Ecto neural progenitor cell (in vitro differentiated cells): ENCODE measurements around the gene ACAP3.

Experiments used
- DNase-seq: peaks from one replicate; pipeline ENCODE4 v3.0.0-alpha.2; 2018; ENCODE audit warnings: low spot score

ACAP3 gene

DNA sequence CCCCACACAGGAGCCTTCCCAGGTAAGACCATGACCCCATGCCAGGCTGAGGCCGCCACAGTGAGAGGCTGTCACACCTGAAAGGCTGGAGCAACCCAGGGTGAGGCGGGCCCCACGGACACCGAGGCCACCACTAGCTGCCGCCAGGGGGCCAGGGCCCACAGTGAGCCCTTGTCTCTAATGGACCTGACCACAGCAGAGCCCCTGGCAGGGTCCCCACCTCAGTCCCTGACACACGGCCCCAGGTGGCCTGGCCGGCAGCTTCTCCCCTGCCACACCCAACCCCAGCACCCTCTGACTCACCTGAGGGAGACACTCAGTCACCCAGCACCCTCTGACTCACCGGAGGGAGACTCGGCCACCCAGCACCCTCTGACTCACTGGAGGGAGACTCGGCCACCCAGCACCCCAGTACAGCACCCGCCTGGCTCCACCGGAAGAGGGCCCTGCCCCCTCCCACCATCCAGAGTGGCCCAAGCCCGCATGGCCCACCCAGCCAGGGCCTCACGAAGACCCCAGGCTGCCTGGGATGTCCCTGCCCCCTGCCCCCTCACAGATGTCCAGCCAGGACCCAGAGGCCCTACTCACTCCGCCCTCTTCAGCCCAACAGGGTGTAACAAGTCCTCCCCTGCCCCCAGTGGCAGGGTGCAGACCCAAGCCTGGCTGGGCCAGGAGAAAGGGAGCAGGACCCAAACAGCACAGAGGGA is 37.1 kb upstream of the ACAP3 start:
- no peak for DNase-seq

DNA sequence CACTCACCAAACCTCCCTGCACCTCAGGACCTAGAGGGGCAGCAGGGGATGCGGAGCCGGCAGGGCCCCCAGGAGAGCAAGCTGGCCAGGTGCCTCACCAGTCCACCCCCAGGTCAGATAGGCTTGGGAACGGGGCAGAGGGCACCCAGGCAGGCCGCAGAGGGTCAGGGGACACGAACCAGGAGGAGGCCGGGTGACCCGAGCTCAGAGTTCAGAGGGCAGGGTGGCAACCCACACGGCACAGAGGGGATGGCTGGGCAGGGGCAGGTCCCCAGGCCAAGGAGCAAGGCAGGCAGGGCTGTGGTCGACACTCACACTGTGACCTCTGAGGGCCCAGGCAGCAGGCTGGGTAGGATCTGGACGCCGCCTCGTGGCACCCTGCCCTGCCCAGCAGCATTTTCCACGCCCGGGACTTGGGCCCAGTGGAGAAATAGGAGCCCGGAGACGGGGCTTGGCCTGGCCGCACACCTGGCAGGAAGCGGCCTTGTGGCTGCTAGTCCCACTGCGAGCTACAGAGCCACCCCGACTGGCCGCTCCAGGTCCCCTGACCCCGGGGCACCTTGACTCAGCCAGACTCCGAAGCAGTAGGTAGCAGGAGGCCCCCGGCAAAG is 36.2 kb upstream of the ACAP3 start:
- DNase-seq = no peak

DNA sequence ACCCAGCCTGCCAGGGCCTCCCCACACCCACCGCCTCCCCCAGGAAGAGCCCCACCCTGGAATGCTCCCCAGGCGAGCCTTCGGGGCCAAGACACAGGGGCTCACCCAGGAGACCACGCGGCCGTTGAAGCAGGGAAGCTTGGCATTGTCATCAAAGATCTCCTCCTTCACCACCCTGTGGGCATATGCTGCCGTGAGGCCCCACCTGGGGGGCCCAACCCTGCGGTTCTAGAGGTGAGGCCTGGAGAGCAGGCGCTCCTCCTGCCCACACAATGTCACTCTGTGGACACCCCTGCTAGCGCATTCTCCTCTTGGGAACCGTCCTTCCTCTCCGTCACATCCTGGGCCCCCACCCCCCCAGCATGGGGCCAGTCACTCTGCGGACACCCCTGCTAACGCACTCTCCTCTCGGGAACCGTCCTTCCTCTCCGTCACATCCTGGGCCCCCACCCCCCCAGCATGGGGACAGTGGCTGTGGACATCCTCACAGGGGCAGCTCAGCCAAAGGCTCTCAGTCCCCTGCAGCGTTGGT is 34.9 kb upstream of the ACAP3 start:
- no peak for DNase-seq

DNA sequence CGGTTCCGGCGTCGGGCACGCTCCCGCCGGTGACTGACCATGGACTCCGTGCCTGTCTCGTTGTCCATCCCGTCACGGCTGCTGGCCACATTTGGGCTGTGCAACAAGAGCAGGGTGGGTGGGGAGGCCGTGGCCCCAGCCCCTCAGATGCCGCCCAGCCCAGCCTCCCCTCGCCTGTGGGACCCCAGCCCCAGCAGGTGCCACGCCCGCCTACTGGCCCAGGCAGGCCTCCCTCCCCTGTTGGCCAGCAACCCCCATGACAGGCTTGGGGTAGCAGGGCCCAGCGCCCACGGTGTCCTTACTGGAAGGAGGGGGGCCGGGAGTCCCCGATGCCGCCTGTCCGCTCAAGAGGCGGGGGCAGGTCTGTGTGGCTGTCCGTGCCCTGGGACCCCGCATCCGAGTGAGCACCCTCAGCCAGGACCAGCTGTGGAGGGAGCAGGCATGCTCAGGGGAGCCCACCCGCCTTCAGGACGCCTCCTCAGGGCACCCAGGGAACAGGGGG is 34.4 kb upstream of the ACAP3 start:
- DNase-seq = no peak

DNA sequence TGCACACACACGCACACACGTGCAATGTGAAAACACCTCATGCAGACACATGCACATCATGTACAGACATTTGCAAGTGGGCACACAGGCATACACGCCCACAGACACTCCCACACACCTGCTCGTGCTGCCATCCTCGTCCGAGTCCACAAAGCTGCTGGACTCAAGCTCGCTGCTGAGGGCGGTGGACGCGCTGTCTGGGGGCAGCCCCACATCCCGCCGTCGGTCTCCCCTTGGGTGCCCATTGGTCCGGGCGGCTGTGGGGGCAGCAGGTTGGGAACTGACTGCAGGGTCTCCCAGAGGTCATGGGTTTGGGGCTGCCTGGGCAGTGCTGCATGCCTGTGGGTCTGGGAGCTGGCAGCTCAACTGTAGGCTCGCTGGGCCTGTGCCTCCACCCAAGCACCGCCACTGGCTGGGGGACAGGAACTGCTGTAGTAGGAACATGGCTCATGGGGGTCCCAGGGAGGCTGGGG is 33.9 kb upstream of the ACAP3 start:
- no peak for DNase-seq

DNA sequence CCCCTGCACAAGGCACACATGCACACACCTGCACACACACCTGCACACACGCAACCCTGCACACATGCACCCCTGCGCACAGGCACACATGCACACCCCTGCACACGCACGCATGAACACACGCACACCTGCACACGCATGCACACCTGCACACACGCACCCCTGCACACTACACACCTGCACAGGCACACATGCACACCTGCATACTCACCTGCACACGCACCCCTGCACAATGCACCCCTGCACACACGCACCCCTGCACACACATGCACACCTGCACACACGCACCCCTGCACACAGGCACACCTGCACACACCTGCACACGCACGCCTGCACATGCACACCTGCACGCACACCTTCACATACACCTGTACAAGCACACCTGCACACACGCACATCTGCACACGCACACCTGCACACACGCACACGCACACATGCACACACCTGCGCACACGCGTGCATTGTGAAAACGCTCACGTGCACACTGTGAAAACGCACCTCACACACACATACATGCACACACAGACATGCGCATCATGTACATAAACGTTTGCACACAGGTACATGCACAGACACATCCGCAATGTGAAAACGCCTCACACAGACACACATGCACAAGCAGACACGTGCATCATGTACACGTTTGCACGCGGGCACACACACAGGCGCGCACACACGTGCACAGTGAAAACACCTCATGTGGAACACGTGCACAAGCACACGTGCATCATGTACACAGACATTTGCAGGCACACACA is 33.2 kb upstream of the ACAP3 start:
- no peak for DNase-seq

DNA sequence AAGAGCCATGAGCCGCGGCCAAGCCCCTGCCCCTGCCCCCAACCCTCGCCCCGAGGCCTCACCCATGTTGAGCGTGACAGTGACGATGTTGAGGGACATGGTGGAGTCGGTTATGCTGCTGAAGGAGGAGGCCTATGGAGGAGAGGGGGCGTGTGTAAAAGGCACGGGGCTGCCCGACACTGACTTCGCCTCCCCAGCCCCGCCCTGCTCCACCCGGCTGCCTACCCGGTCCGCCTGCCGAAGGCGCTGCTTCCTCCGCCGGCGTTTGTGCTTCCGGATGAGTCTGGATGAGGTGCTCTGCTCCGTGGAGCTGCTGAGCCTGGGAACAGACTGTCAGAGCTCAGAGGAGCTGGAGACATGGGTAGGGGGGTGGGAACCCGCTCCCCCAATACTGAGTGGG is 32.5 kb upstream of the ACAP3 start:
- DNase-seq = no peak

DNA sequence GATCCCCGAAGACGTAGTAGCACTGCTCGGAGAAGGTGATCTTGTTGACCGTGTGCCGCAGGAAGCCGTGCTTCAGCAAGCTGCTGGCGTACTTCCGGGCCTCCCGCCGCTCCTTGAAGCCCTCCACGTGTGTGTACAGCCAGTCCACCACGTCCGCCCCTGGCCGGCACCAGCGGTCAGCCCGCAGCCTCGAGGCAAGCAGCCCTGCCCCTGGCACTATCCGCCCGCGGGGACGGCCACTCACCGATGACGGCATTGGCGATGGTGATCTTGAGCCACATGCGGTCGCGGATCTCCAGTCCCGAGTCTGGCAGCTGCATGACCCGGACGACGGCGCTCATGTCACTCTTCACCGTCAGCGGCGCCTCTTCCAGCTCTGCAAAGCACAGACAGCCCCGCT is 30.5 kb upstream of the ACAP3 start:
- DNase-seq = no peak

DNA sequence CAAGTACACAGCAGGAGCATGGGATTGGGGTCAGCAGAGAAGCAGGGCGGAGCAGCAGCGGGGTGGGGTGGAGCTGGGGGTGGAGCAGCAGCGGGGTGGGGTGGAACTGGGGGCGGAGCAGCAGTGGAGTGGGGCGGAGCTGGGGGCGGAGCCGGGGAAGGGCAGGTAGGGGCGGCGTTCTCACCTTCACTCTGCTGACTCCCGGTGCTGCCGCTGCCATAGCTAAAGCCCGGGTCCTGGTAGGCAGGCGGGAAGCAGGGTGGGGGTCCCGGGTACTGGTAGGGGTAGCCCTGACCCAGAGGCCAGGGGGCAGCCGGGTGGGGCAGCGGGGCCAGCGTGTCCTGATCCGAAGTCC is 30.0 kb upstream of the ACAP3 start:
- DNase-seq = no peak

DNA sequence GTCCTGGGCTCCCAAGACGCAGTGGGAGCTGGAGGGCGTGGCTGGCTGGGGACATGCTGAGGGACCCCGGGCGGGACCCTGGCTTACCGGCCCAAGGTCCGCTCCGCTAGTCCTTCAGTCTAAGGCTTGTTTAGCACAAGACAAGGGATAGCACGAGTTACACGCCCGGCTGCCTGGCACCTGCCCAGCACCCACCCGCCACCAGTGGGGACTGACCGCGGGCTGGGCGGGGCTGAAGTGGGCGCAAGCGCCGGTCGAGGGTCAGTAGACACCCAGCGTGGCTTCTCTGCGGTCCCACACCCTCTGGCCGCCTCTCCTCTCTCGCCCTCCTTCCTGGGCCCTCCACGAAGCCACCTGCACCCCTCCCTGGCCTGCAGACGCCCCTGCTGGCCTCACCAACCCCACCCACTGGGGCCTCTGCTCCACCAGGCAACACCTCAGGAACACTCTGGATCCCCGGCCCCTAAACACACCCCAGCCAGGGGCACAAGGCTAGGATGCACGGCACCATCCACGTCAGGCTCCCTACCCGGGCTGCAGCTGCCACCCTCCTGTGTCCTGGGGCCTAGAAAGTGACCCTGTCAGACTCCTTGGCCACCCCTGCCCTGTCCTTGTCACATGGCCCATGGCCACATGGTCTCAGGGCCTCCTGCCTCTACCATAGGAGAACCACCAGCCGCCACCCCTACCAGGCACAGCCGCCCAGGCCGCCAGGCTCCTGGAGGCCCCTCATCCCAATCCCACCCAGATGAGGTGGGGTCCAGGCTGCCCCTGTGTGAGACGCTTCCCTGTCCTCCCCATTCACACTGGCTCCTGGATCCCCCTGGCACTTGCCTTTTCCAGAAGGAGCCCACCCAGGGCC is 29.4 kb upstream of the ACAP3 start:
- DNase-seq = no peak

DNA sequence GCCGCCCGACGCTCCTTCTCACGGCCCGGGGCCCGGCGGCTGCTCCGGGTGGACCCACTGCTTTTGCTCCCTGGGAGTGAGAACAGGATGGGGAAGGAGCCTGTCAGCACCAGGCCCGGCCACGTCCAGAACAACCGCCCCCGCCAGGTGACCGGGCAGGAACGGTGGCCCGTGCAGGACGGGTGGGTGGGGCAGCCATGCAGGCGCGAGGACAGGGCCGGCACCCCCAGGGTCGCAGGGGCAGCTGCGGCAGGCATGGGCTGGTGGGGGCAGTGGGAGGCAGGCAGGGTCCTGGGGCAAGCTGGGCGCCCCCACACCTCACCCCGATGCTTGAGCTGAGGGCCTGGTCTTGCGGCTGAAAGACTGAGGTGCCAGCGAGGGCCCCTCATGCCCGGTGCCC is 28.7 kb upstream of the ACAP3 start:
- no peak for DNase-seq

DNA sequence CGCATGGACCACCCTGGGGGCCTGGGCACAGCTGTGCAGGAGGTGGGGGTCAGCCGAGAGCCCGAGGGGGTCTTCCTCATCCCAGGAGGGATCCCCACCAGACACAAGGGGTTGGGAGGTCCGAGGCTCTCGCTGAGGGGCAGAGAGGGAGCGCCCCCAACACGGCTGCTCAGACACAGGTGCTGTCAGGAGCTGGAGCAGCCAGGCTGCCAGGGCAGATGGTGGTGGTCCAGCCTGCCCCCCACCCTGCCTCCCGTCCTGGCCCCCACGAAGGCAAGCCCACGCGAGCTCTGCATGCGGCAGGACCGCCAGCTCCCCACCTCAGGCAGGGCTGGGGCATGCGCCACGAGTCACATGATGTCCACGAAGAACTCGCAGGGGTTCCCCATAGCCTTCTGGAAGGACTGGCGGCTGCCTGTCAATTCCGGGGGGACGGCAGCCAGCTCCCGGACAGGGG is 28.1 kb upstream of the ACAP3 start:
- no peak for DNase-seq

DNA sequence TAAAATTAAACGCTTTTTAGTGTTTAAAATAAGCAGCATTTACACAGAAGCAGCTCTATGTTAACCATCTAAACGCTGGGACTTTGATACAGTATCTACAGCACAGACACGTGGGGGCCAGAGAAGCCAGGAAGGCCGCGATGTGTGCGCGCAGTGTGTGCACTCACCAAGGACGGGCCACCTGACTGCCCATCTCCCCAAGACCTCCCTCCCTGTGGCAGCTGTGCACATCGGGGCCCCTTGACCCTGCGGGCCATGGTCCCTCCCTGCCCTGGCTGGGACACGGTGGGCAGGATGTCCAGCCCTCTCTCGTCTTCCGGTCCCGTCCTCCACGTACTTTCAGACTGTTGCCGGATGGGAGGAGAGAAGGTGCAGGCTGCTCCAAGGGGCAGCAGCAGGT is 27.6 kb upstream of the ACAP3 start:
- no peak for DNase-seq

DNA sequence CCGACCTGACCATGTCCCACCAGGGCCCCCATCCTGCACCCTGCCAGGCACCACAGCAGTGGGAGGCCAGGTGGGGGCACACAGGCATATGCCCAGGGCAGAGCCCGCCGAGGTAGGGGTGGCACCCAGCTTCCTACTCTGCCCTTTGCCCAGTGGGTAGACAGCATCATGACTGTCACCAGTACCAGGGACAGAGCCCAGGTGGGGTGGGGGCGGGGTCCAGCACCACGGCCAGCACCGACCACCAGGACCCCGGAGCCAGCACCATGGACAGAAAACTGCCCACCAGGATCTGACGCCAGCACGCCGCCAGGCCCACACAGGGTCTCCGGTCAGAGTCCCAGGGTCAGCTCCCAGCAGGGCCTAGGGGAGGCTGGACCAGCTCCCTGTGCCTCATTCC is 27.1 kb upstream of the ACAP3 start:
- peak; percentile 89 for DNase-seq

DNA sequence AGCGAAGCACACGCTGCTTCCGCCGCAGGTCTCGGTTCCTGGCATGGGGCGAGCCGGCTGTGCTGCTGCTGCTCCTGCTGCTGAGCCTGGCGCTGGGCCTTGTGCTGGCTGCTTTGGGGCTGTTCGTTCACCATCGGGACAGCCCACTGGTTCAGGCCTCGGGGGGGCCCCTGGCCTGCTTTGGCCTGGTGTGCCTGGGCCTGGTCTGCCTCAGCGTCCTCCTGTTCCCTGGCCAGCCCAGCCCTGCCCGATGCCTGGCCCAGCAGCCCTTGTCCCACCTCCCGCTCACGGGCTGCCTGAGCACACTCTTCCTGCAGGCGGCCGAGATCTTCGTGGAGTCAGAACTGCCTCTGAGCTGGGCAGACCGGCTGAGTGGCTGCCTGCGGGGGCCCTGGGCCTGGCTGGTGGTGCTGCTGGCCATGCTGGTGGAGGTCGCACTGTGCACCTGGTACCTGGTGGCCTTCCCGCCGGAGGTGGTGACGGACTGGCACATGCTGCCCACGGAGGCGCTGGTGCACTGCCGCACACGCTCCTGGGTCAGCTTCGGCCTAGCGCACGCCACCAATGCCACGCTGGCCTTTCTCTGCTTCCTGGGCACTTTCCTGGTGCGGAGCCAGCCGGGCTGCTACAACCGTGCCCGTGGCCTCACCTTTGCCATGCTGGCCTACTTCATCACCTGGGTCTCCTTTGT is 26.0 kb upstream of the ACAP3 start:
- no peak for DNase-seq

DNA sequence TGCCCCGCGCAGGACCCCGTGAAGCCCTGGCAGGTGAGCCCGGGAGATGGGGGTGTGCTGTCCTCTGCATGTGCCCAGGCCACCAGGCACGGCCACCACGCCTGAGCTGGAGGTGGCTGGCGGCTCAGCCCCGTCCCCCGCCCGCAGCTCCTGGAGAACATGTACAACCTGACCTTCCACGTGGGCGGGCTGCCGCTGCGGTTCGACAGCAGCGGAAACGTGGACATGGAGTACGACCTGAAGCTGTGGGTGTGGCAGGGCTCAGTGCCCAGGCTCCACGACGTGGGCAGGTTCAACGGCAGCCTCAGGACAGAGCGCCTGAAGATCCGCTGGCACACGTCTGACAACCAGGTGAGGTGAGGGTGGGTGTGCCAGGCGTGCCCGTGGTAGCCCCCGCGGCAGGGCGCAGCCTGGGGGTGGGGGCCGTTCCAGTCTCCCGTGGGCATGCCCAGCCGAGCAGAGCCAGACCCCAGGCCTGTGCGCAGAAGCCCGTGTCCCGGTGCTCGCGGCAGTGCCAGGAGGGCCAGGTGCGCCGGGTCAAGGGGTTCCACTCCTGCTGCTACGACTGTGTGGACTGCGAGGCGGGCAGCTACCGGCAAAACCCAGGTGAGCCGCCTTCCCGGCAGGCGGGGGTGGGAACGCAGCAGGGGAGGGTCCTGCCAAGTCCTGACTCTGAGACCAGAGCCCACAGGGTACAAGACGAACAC is 25.2 kb upstream of the ACAP3 start:
- DNase-seq = no peak

DNA sequence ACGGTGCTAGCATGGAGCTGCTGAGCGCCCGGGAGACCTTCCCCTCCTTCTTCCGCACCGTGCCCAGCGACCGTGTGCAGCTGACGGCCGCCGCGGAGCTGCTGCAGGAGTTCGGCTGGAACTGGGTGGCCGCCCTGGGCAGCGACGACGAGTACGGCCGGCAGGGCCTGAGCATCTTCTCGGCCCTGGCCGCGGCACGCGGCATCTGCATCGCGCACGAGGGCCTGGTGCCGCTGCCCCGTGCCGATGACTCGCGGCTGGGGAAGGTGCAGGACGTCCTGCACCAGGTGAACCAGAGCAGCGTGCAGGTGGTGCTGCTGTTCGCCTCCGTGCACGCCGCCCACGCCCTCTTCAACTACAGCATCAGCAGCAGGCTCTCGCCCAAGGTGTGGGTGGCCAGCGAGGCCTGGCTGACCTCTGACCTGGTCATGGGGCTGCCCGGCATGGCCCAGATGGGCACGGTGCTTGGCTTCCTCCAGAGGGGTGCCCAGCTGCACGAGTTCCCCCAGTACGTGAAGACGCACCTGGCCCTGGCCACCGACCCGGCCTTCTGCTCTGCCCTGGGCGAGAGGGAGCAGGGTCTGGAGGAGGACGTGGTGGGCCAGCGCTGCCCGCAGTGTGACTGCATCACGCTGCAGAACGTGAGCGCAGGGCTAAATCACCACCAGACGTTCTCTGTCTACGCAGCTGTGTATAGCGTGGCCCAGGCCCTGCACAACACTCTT is 24.5 kb upstream of the ACAP3 start:
- no peak for DNase-seq

DNA sequence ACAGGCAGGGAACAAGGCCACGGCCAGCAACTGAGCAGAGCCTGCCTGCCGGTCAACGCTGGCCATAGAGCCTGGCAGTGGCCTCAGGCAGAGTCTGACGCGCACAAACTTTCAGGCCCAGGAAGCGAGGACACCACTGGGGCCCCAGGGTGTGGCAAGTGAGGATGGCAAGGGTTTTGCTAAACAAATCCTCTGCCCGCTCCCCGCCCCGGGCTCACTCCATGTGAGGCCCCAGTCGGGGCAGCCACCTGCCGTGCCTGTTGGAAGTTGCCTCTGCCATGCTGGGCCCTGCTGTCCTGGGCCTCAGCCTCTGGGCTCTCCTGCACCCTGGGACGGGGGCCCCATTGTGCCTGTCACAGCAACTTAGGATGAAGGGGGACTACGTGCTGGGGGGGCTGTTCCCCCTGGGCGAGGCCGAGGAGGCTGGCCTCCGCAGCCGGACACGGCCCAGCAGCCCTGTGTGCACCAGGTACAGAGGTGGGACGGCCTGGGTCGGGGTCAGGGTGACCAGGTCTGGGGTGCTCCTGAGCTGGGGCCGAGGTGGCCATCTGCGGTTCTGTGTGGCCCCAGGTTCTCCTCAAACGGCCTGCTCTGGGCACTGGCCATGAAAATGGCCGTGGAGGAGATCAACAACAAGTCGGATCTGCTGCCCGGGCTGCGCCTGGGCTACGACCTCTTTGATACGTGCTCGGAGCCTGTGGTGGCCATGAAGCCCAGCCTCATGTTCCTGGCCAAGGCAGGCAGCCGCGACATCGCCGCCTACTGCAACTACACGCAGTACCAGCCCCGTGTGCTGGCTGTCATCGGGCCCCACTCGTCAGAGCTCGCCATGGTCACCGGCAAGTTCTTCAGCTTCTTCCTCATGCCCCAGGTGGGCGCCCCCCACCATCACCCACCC is 23.6 kb upstream of the ACAP3 start, which contains the start of gene TAS1R3:
Gene TAS1R3 (plus strand): TSS at position 213 of the 898 bp plus-strand sequence. CDS start 66 bp downstream, at position 279.
- DNase-seq = no peak
